Sigmoid colon (tissue), 4 donors: ENCODE data around the gene IRX3.

Experiments used
- POLR2A ChIP-seq, 2 donors: fragments of 450-650 bp; IDR thresholded peaks; one replicate each; pipeline ENCODE4 v1.6.1; 2016; ENCODE audit warnings: antibody characterized with exemption in 2 of 2, mild to moderate bottlenecking in 2 of 2, moderate library complexity in 2 of 2
- POLR2AphosphoS5 ChIP-seq, 4 donors: sonication (generic); formaldehyde crosslinking; IDR thresholded peaks; one replicate each; pipeline ENCODE4 v1.6.1; 2017; ENCODE audit warnings: antibody characterized with exemption in 4 of 4
- TF ChIP-seq, protein P1 (sequence below), 4 experiments: fragments of 450-650 bp in 3 of 4; fragments of 200-600 bp in 1 of 4; IDR thresholded peaks; one replicate each; pipeline ENCODE4 v1.5.1; 2016 to 2019; ENCODE audit warnings: antibody characterized with exemption in 4 of 4, mild to moderate bottlenecking in 3 of 4, moderate library complexity in 2 of 4

DNA sequence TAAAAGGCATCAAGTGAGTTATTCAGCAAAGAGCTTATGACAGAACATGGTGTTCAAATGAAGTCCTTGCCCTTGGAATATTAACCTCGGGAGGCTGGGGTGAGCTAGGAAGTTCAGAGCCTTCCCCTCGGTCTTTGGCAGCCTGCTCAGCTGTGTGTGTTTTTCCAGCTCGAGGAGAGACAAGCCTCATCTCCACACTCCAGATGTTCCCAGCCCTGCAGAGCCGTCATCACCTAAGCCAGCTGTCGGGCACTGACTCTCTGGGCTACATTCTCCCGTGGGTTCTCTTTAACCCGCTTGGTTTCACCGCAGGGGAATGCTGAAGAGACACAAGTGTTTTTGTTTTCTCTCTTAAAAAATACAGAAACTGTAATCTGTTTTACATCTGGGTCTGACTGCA lies 47.1 kb downstream of the IRX3 start:
- no peak for TF ChIP-seq POLR2A (IDR thresholded peaks at IDR 0.05)
- TF ChIP-seq, protein P1, sequence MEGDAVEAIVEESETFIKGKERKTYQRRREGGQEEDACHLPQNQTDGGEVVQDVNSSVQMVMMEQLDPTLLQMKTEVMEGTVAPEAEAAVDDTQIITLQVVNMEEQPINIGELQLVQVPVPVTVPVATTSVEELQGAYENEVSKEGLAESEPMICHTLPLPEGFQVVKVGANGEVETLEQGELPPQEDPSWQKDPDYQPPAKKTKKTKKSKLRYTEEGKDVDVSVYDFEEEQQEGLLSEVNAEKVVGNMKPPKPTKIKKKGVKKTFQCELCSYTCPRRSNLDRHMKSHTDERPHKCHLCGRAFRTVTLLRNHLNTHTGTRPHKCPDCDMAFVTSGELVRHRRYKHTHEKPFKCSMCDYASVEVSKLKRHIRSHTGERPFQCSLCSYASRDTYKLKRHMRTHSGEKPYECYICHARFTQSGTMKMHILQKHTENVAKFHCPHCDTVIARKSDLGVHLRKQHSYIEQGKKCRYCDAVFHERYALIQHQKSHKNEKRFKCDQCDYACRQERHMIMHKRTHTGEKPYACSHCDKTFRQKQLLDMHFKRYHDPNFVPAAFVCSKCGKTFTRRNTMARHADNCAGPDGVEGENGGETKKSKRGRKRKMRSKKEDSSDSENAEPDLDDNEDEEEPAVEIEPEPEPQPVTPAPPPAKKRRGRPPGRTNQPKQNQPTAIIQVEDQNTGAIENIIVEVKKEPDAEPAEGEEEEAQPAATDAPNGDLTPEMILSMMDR (IDR thresholded peaks at IDR 0.05), result no peak
- no peak for TF ChIP-seq POLR2AphosphoS5 (IDR thresholded peaks at IDR 0.05)
